HG03342 (cell line): ENCODE measurements around the gene RNF148.

Source experiments
- ATAC-seq: cut with Tn5 transposase; IDR thresholded peaks from one replicate; pipeline ENCODE4 v1.9.1; 2021; ENCODE audit warnings: mild to moderate bottlenecking, moderate library complexity; ENCODE audit not compliant: unreplicated experiment

The RNF148 gene, protein sequence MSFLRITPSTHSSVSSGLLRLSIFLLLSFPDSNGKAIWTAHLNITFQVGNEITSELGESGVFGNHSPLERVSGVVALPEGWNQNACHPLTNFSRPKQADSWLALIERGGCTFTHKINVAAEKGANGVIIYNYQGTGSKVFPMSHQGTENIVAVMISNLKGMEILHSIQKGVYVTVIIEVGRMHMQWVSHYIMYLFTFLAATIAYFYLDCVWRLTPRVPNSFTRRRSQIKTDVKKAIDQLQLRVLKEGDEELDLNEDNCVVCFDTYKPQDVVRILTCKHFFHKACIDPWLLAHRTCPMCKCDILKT

DNA sequence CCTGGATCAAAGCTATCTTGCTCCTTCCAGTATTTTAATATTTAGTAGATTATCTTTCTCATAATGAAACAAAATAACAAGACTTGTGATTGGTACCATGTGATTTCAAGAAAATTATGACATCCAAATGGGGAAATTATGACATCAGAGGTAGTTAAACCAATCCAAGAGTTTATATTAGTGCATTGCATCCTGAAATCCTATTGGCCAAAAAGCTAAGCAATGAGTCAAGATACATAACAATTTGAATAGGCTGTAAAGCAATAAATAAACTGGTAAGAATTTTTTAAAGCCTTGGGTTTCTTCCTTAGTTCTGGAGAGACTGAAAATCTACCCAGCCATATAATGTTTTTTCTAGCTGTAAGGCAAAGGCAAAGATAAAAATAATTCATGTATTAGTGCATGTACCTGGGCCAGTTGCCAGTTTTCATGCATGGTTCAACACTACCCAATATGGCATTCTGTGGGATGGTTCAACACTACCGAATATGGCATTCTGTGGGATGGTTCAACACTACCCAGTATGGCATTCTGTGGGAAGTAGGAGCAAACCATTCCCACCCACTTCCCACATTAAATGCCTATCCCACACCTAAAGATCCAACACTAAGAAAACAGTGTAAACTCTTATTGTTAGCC, at the start of gene RNF148:
TSS of gene RNF148 (minus strand) at position 51 of the 639 bp plus-strand sequence. CDS start 172 bp downstream, outside the sequence.
- no peak for ATAC-seq

DNA sequence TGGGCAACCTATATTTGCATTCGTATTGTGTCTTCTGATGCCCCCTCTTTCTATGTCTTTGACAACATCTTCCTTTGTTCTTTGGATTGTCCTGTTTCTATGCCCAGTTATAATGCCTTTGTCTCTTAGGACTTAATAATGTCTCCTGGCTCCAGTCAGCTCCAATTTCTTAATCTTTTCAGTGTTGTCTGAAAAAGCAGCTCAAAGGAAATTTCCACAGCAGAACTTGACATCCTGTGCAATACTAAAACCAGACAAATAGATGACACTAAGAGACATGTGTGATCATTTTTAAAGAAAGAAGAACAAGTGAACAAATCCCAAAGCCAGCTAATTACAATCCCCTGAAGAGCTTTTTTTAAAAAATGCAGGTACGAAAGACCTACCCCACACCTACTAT, 47.7 kb upstream of the RNF148 start:
- no peak for ATAC-seq

DNA sequence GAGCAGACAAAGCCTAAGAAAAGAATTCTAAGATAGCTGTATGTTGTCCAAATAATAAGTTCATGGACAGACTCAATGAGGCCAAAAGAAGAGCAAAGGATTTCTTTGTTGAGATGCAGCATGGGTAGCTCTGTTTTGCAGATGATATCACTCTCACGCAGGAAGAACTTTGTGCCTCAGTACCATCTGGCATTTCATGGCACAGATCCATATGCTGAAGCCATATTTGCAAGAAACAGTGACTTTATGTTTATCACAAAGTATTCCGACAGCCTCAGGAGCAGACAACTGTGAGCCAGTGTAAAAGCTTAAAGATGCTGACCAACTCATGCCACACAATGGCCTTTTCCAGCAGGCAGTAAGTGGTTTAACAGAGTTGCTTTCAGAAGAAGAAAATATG, 45.5 kb upstream of the RNF148 start:
- no peak for ATAC-seq

DNA sequence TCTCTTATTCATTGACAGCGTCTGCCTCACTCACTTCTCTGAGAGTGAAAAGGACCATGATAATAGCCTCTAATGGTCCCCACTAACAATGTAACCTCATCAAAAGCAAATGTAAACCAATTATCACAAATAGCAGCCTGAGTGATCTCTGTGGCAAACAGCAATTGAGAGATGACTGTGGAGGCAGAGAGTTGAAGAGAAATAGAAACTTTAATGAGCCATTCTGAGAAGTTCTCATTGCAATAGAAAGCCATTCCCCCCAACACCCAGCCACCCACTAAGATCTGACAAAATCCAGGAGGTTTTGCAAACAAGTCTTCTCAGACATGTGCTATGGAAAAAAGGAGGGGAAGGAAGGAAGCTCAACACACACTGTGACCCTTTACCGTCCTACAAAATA, 44.2 kb upstream of the RNF148 start:
- no peak for ATAC-seq

DNA sequence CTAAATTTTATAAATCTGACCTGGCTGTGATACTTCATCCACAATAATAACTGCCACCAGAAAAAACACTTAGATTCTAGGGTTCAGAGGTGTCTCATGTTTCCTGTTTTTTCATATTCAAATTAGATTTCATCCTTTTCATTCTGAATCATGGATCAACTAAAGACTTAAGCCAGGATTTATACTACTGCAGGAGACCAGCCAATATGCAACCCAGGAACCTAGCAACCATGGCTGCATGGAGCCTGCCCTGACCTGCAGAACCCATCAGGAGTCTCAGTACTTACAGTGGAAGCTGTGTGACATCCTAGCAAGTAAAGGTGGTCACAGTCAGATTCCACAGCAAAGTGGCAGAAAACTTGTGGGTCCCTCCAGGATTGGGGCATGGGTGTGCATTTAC, 40.5 kb upstream of the RNF148 start:
- no peak for ATAC-seq

DNA sequence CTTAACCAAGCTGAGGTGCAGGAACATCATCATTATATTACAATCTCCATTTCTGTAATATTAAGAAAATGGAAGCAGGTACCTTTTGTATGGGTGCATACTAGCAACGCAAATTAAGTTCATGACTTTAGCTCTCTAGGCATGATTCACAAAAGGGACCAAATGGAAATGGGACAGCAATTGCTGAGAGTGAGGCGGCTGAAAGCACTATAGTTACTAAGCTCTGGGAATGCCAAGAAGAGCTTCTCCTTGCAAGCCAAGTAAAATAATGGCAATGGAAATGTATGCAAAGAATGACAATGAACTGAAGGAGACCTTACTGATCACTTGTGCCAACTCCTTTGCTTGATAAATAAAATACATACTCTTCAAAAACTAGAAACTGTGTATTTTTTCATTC, 36.2 kb upstream of the RNF148 start:
- ATAC-seq = no peak

DNA sequence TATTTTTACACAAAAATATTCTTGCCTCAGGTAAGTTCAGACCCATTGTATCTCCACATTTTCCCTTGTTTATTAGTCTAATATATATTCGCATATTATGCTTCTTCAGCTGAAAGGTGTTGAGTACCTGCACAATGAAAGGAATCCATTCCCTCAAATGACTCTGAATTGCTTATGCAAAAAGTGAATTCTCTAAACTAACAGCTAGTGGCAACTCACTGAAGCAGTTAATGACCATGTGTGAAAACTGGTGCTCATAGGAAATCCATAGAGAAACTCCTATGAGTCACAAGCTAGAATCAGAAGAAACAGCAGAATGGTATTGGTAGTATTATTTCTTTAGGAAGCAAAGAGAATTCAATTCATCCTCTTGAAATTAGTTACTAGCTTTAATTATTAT, 33.5 kb upstream of the RNF148 start:
- ATAC-seq = no peak

DNA sequence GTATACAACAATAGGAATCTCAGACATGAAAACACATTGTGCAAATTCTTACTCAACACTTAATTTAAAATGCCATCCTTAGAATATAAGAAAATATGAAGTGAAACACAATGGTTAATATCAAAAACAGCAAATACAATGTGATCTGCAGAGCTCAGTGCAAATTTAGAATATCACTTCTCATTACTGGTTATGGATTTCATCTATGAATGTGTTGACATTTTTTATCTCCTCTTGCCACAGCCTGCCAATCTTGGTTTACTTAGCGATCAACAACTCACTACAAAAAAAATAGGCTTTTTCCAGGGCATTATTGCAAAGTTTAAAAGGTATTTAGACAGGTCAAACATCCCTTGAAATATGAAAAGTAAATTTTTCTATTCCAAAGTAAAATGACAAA, 25.0 kb upstream of the RNF148 start:
- ATAC-seq = no peak

DNA sequence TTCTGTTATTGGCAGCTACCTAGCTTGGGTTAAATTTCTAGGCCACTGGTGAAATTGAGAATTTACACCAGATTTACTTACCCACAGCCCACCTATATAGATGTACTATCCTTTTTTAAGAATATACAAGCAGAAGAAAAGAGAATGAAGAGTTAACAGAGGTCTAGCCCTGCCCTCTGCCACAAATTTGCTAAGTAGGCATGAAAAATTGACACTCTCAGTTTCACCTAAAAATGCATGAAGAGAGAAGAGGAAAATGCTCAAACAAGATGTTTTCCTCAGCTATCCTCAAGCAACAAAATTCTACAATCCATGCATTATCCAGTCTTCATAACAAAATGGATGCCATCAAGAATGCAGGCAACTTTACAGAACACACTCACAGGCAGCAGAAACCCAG, 24.6 kb upstream of the RNF148 start:
- no peak for ATAC-seq

DNA sequence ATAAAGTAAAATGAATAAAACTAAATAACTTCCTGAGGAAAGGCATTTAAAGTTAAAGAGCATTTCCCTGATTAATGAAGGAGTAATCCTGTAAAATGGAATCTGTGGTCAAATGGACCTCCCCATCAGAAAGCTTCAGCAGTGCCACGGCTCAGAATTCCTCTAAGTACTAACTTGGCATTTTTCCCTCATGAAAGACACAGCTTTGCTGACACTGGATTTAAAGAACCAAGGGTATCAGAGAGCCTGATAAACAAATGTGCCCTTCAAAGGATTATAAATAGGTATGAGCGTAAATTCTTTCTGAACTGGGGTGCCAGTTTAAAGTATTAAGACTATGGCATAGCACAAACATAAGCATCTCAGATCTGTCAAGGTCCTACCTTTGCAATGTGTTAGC, 24.2 kb upstream of the RNF148 start:
- no peak for ATAC-seq

DNA sequence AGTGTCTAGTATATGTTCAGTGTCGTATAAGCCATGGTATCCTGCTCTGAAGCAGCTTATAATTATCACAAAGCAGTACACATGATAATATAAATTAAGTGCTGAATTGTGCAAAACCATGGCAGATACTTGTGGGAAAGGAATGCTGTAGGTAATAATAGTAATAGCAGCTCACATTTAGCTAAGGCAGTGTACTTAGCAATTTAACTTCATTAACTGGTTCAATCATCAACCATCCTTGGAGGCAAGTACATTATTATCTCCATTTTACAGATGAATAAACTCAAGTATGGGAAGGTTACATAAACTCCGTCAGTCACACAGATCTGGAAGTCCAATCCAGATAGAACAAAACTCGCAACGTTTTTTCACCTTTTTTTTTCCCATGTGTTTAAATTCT, 21.6 kb upstream of the RNF148 start:
- no peak for ATAC-seq

DNA sequence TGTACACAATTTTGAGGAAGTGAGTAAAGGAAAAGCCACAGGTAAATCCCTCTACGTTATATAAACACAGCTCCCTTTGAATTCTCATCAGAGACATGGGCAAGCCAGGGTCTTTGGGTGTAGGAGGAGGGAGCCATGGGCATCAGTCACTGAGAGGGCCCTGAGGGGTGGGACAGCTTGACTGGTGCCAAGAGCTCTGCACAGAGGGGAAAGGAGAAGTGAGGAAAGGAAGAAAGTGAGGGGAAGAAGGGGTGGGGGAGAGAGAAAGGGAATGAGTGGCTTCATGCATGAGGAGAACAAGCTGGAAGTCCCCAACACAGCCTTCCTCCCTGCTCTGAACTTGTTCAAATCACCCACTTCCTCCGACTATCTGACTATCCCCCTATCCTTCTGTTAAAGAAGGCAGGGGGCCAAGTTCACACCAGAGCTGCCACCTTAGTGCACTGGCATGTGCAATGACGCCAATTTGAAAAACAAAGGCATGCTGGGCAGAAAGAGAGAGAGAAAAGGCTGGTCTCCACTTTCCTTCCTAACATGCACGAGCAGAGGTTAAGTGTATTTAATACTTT, 16.4 kb upstream of the RNF148 start:
- ATAC-seq = no peak

DNA sequence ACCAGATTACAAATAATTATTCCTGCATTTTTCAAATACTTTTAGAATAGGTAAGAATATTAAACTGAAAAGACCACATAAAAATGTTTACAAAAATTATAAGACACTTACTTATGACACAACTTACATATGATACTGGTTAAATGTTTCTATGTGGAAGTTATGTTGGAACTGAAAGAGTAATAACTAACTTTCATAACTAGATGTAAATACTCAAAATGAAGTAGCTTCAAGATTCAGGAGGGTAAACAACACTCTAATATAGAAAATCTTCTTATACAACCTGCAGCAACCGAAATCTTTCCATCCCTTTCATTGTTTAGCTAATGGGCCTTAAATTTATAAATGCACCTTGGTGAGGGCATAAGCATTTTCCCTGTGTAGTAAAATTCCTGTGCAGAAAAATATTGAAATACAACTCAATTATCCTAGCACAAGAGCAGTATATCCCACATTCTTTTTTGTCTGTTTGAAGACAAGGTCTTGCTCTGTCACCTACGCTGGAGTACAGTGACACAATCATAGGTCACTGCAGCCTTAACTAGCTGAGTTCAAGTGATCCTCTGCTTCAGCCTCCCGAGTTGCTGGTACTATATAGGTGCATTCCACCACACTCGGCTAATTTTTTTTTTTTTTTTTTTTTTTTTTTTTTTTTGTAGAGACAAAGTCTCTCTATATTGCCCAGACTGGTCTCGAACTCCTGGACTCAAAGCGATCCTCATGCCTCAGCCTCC, 14.8 kb upstream of the RNF148 start:
- no peak for ATAC-seq

DNA sequence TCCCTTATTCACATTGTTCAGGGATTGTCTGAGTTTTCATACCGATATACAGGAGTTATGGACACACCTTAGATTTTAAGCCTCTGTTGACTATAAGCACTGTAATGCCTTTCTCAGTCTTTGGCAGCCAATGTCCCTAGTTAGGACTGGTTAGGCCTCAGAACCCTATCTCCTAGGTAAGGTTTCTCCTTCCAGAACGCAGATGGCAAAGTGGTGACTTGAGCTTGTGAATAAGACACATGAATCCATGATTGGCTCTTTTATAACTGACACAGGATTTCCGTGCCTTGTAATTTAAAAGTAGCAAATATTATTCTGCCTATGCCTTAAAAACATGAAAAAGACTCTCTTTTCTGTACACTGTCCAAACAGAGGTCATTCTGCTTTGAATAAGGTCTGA, 12.5 kb upstream of the RNF148 start:
- ATAC-seq = no peak

DNA sequence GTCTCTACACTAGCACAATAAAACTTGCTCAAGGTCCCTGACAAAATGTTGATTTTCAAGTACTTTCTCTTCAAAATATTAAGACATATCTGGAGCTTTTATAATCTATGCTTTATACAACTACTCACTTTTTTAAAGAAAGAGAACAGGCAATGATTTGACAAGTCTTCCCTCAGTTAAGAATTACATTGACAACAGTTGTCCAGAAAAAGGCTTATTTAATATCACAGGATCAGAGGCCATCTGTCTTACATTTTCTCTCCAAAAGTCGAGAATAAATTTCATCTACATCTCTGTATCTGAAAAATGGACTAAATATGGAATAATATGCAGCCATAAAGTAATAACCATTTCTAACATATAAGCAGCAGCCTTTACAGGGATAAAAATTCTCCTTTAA, 8.2 kb upstream of the RNF148 start:
- no peak for ATAC-seq

DNA sequence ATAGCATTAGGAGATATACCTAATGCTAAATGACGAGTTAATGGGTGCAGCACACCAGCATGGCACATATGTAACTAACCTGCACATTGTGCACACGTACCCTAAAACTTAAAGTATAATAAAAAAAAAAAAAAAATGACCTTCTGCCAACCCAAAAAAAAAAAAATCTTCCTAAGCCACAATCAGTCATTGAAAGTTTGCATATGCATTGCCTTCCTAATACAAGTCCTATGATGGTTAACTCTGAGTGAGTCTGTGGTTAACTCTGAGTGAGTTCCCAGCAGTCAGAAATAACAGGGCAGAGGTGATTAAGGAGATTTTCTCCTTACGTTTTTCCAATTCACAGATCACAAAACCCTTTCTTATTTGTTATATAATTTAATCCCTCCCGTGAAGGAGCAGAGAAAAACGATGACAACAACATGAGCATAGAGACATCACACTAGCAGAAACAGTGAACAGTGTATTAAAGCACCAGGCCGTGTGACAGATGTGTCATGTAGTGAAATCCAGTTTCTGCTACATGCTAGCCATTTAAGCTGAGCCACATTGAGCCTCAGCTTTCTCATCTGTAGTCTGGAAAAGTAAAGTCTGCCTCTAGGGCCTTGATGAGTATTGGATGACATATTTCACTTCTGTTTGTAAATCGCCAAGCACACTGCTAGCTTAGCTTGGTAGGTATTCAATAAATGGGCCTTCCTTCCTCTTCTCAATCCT, 7.4 kb upstream of the RNF148 start:
- no peak for ATAC-seq

DNA sequence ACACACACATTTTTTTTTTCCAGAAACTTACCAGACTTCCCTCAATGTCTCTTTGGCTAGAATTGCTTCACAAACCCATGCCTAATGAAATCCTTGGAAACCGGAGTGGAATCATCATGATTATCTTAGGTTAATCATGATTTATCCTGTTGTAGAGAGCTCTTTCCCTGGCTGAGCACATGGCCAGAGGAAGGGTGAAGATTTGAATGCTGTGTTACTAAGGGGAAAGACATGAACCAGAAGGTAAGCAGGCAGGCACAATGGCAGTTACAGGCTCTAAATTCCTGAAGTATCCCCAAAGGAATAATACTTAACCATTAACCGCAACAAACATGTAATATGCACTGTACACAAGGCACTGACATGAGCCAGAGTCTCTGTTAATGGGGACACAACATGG, 4.1 kb upstream of the RNF148 start:
- ATAC-seq = no peak

DNA sequence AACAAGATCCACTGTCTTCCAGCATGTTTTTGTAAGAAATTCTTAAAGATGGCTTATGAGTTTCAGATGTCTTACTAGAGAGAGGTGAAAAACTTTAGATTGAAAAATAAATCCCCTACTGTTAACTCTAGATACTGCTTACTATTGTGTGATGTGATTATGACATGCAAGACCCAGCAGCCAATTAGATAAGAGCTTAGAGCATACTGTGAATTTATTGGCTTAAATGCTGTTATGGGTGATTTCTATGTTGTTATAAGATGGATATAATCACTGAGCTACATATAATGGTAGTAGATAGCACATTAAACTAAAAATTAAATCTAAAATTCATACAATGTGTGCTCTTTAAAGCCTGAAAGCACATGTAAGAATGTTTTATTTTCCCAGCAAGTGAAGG, 3.7 kb downstream of the RNF148 start, which contains the start of gene RNF133:
TSS of gene RNF133 (minus strand) at position 101 of the 400 bp plus-strand sequence. CDS start 199 bp downstream, outside the sequence.
- ATAC-seq = no peak

DNA sequence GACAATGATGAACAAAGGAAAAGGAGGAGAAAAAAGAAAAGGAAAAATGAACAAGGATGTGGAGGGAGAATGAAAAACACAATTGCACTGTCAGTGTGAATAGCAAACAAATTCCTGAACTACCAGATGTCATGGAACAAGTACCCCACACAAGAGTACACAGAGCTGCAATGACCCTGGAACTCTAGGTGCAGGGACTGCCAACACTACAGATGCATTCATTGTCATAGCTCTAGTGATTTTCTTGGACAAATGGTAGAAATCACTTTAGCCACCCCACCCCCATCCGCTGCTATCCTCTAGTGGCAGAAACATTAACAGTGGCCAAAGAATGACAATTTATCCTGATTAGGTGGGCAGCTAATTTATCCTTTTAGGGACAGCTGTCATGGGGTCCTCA, 6.9 kb downstream of the RNF148 start:
- ATAC-seq = no peak

DNA sequence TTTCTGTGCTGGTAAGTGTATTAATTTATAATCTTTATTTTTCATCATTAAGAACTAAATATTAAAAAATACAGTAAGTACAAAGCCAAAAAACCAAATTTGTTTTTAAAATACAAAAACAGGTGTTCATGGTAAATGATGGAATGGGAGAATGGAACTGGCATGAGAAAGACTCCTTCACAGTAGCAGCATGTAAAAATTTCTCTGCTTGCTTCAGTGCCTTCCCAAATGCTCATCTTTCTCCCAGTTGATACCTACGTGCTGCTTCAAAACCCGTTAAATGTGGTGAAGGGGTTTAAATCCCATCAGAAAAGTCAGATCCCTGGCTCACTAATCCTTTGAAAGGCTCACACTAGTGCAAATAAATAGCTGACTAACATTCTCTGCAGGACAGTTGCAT, 8.0 kb downstream of the RNF148 start:
- ATAC-seq = no peak

DNA sequence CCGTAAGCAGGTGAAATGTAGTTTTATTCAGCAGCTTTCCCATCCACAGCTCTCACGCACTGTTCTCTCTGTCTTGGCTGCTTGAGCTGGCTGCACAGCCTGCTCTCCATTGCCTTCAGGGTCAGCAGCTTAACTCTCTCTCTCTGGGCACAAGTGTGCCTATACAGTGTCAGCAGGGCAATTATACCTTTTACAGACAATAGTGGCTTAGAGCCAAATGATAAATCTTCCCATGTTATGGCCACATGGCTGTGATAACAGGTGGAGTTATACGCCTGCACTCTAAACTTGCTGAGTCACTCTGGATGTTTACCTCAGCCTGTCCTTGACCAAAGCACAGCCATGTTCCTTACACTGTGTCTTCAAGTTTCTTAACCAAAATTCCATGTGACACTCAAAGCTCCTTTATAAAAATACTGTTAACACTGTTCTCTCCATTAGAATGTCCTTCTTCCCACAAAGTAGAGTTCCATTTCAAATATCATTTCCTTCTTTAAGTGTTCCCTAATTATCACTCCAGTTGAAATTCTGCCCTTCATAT, 9.9 kb downstream of the RNF148 start:
- ATAC-seq = no peak
